HepG2 (cell line): ENCODE results near the gene SDF2. TPM values are rescaled to one million over a fixed set of nuclear protein-coding genes. Genes with fewer than 3 reads are reported as not detected.

Experiments used
- AGO1 ChIP-seq: fragments of 200-400 bp; formaldehyde crosslinking; IDR thresholded peaks from 2 replicates; pipeline ENCODE4 v1.6.1; 2017; ENCODE audit warnings: mild to moderate bottlenecking, low read depth, low read length, moderate library complexity; ENCODE audit not compliant: poor library complexity, severe bottlenecking
- GPBP1L1 ChIP-seq: sonication (generic); formaldehyde crosslinking; IDR thresholded peaks from 2 replicates; pipeline ENCODE4 v1.5.0; 2020; ENCODE audit warnings: mild to moderate bottlenecking, missing genetic modification reagents
- LCORL ChIP-seq, 2 experiments: fragments of 450-650 bp in 1 of 2; sonication (generic) in 1 of 2; formaldehyde crosslinking in 1 of 2; IDR thresholded peaks; 2 replicates each; pipeline versions ENCODE4 v1.5.0 to v1.6.1; 2017 to 2020; ENCODE audit warnings: antibody characterized with exemption in 1 of 2, missing genetic modification reagents in 1 of 2
- MAZ ChIP-seq, 2 experiments: sonication (generic) in 1 of 2; formaldehyde crosslinking in 1 of 2; IDR thresholded peaks; 2 replicates each; pipeline versions ENCODE4 v1.5.0 to v1.6.1; 2012 to 2020; ENCODE audit warnings: low read depth in 2 of 2, mild to moderate bottlenecking in 2 of 2, borderline replicate concordance in 1 of 2, improper control_type of control experiment in 1 of 2, low read length in 1 of 2, missing genetic modification reagents in 1 of 2, moderate library complexity in 1 of 2
- REST ChIP-seq, 2 experiments: IDR thresholded peaks; 2 replicates each; pipeline ENCODE4 v1.6.1; 2011 to 2012; ENCODE audit warnings: low read length in 2 of 2, borderline replicate concordance in 1 of 2, low read depth in 1 of 2, mild to moderate bottlenecking in 1 of 2, moderate library complexity in 1 of 2
- RXRB ChIP-seq: IDR thresholded peaks from 2 replicates; pipeline ENCODE4 v1.6.1; 2016; ENCODE audit warnings: borderline replicate concordance, missing genetic modification reagents, missing compliant biosample characterization
- SP4 ChIP-seq: sonication (generic); formaldehyde crosslinking; IDR thresholded peaks from 2 replicates; pipeline ENCODE4 v1.8.1; 2023; ENCODE audit warnings: mild to moderate bottlenecking, missing genetic modification reagents
- WIZ ChIP-seq: sonication (generic); formaldehyde crosslinking; IDR thresholded peaks from 2 replicates; pipeline ENCODE4 v1.5.1; 2020; ENCODE audit warnings: mild to moderate bottlenecking, missing genetic modification reagents
- XRCC5 ChIP-seq: fragments of 200-400 bp; formaldehyde crosslinking; optimal IDR thresholded peaks from 2 replicates; pipeline ENCODE3; 2017; ENCODE audit warnings: mild to moderate bottlenecking, low read length
- ZBTB42 ChIP-seq: sonication (generic); formaldehyde crosslinking; IDR thresholded peaks from 2 replicates; pipeline ENCODE4 v1.5.0; 2020; ENCODE audit warnings: mild to moderate bottlenecking, missing genetic modification reagents
- ZHX2 ChIP-seq, 2 experiments: sonication (generic) in 1 of 2; formaldehyde crosslinking in 1 of 2; IDR thresholded peaks; 2 replicates each; pipeline versions ENCODE4 v1.6.1 to v1.9.0; 2014 to 2022; ENCODE audit warnings: antibody characterized with exemption in 1 of 2, borderline replicate concordance in 1 of 2, inconsistent platforms in 1 of 2, low read depth in 1 of 2, missing genetic modification reagents in 1 of 2
- ZNF329 ChIP-seq: sonication (generic); formaldehyde crosslinking; IDR thresholded peaks from 2 replicates; pipeline ENCODE4 v1.9.0; 2021; ENCODE audit warnings: low read depth, mild to moderate bottlenecking, missing genetic modification reagents
- ZNF567 ChIP-seq: sonication (generic); formaldehyde crosslinking; IDR thresholded peaks from 2 replicates; pipeline ENCODE4 v1.8.1; 2023; ENCODE audit warnings: mild to moderate bottlenecking, missing genetic modification reagents, borderline replicate concordance
- ZNF605 ChIP-seq: sonication (generic); formaldehyde crosslinking; IDR thresholded peaks from 2 replicates; pipeline ENCODE4 v1.8.0; 2022; ENCODE audit warnings: mild to moderate bottlenecking, missing genetic modification reagents
- ZNF616 ChIP-seq: sonication (generic); formaldehyde crosslinking; IDR thresholded peaks from 2 replicates; pipeline ENCODE4 v1.5.0; 2020; ENCODE audit warnings: low read depth, mild to moderate bottlenecking, missing genetic modification reagents
- polyA plus RNA-seq, 8 experiments: library from polyadenylated mRNA; depleted of rRNA in 3 of 8; stranded (reverse) in 7 of 8; unstranded in 1 of 8; fragments of >200 nt; fragmentation: Illumina TruSeq in 4 of 8; extraction: Trizol in 4 of 8; gene quantifications; 2 replicates each; pipeline versions ENCODE4 v1.2.1 to v1.2.3, GENCODE V29; 2011 to 2016; ENCODE audit warnings: low read depth in 4 of 8, missing spikeins in 1 of 8, mixed read lengths in 1 of 8; ENCODE audit not compliant: insufficient read depth in 1 of 8
- total RNA-seq, 5 experiments: library from RNA; depleted of rRNA; stranded (reverse); fragments of >200 nt; fragmentation: Illumina TruSeq; extraction: Trizol; gene quantifications; 2 replicates each; pipeline ENCODE4 v1.2.3, GENCODE V29; 2016; ENCODE audit warnings: low read depth in 1 of 5

SDF2 gene
- total and polyA plus RNA-seq, 2 of the 13 experiments (the other 11 are each of a cell fraction or from before 2014, with no cell fraction given), result 58.2 to 58.4 TPM

GRCh38 chr17:28661635-28662526 lies at the start of gene SDF2, which contains the start of gene SUPT6H (continued):
- TF ChIP-seq ZHX2 (IDR thresholded peaks at IDR 0.05; ENCODE audit: low read depth) (peak; percentile 77; the same call in 1 of the 2 replicates), ZHX2 (CRISPR knock-in tag; IDR thresholded peaks at IDR 0.05; ENCODE audit: borderline replicate concordance) (no peak), ZNF567 (CRISPR knock-in tag) (no peak), LCORL (IDR thresholded peaks at IDR 0.05) (no peak), LCORL (CRISPR knock-in tag; IDR thresholded peaks at IDR 0.05) (no peak; the same call in 1 of the 2 replicates), REST (IDR thresholded peaks at IDR 0.05; ENCODE audit: borderline replicate concordance in 1 of 2, low read depth in 1 of 2, low read length in 2 of 2) (peak in 1 of 2 experiments; percentile 43; a peak in 1 of 4 replicates), ZNF329 (CRISPR knock-in tag) (no peak; the same call in 1 of the 2 replicates), ZNF605 (peak; percentile 80; the same call in 1 of the 2 replicates), RXRB (CRISPR knock-in tag) (peak; percentile 52), MAZ (IDR thresholded peaks at IDR 0.05; ENCODE audit: borderline replicate concordance, low read depth, low read length) (peak; percentile 88), MAZ (CRISPR knock-in tag; IDR thresholded peaks at IDR 0.05; ENCODE audit: low read depth) (peak; percentile 86), XRCC5 (no peak), WIZ (no peak), GPBP1L1 (CRISPR knock-in tag) (no peak), SP4 (peak; percentile 74), ZNF616 (0 out of 2 replicates have a peak, but pooled peaks have one; percentile 56), ZBTB42 (CRISPR knock-in tag) (no peak), AGO1 (peak; percentile 45)
